HCT116 (cell line): ENCODE results near the gene FOXL2.

Experiments used
- CTCF ChIP-seq, 3 experiments: fragments of 200-600 bp in 1 of 3; sonication (generic) in 1 of 3; IDR thresholded peaks in 2 of 3; conservative IDR thresholded peaks in 1 of 3; 2 replicates each; pipeline ENCODE4 v1.5.1; 2012 to 2017; ENCODE audit warnings: low read depth in 2 of 3, low read length in 2 of 3, antibody characterized with exemption in 1 of 3, borderline replicate concordance in 1 of 3, control low read depth in 1 of 3, mild to moderate bottlenecking in 1 of 3, mixed read lengths in 1 of 3, mixed run types in 1 of 3, moderate library complexity in 1 of 3; ENCODE audit not compliant: insufficient read depth in 1 of 3
- POLR2A ChIP-seq: IDR thresholded peaks from 2 replicates; pipeline ENCODE4 v1.7.0; 2011; ENCODE audit warnings: borderline replicate concordance; ENCODE audit not compliant: insufficient read depth, insufficient read length; ENCODE audit errors: extremely low read depth
- SIN3A ChIP-seq: IDR thresholded peaks from 2 replicates; pipeline ENCODE4 v1.6.1; 2012; ENCODE audit warnings: low read depth
- ZNF274 ChIP-seq: fragments of 200-500 bp; sonication (Bioruptor generic); IDR thresholded peaks from 2 replicates; pipeline ENCODE4 v1.6.1; 2014; ENCODE audit warnings: mild to moderate bottlenecking, low read depth, low read length, inconsistent platforms

- no peak for TF ChIP-seq CTCF (IDR thresholded peaks at IDR 0.05 in 2 of 3, conservative IDR thresholded peaks at IDR 0.05 in 1 of 3; ENCODE audit: borderline replicate concordance in 1 of 3, insufficient read depth in 1 of 3, low read depth in 2 of 3, low read length in 2 of 3)
- no peak for TF ChIP-seq POLR2A
- no peak for TF ChIP-seq SIN3A
- no peak for TF ChIP-seq ZNF274
Measured at GRCh38 chr3:138987181-138987580, 40.2 kb upstream of the FOXL2 start.
